KMS-11 (cell line): ENCODE data around the gene SLC12A8.

ENCODE experiments used
- H2AFZ ChIP-seq: fragments of 200-600 bp; sonication (generic); 2 replicates; pipeline ENCODE4 v1.6.1; 2016; ENCODE audit warnings: antibody characterized with exemption, mixed run types, low read depth
- H3K27ac ChIP-seq: fragments of 200-600 bp; sonication (generic); 2 replicates; pipeline ENCODE4 v1.6.1; 2016; ENCODE audit warnings: mild to moderate bottlenecking, mixed run types
- H3K27me3 ChIP-seq: fragments of 200-600 bp; sonication (generic); 2 replicates; pipeline ENCODE4 v1.6.1; 2017; ENCODE audit warnings: mild to moderate bottlenecking, low read depth, mixed run types, moderate library complexity; ENCODE audit not compliant: insufficient read depth
- H3K36me3 ChIP-seq: fragments of 200-600 bp; sonication (generic); 2 replicates; pipeline ENCODE4 v1.6.1; 2017; ENCODE audit warnings: mild to moderate bottlenecking, mixed run types; ENCODE audit not compliant: insufficient read depth
- H3K4me1 ChIP-seq: fragments of 200-600 bp; sonication (generic); 2 replicates; pipeline ENCODE4 v1.6.1; 2016; ENCODE audit warnings: mild to moderate bottlenecking, low read depth, mixed run types; ENCODE audit not compliant: poor library complexity, severe bottlenecking
- H3K4me2 ChIP-seq: fragments of 200-600 bp; sonication (generic); 2 replicates; pipeline ENCODE4 v1.7.0; 2016; ENCODE audit warnings: mild to moderate bottlenecking, mixed run types
- H3K4me3 ChIP-seq: fragments of 200-600 bp; sonication (generic); IDR thresholded peaks from 2 replicates; pipeline ENCODE4 v1.6.1; 2017; ENCODE audit warnings: low read depth, low read length, mixed read lengths; ENCODE audit not compliant: insufficient read depth
- H3K79me2 ChIP-seq: fragments of 200-600 bp; sonication (generic); 2 replicates; pipeline ENCODE4 v1.6.1; 2016; ENCODE audit warnings: low read depth, mixed run types; ENCODE audit not compliant: insufficient read depth
- H3K9ac ChIP-seq: fragments of 200-600 bp; sonication (generic); 2 replicates; pipeline ENCODE4 v1.6.1; 2016; ENCODE audit warnings: mild to moderate bottlenecking, mixed run types
- H4K20me1 ChIP-seq: fragments of 200-600 bp; sonication (generic); 2 replicates; pipeline ENCODE4 v1.6.1; 2016; ENCODE audit warnings: mild to moderate bottlenecking, mixed run types; ENCODE audit not compliant: insufficient read depth
- TF ChIP-seq, protein P1 (sequence below): fragments of 200-600 bp; sonication (generic); conservative IDR thresholded peaks from 2 replicates; pipeline ENCODE4 v1.6.1; 2017; ENCODE audit warnings: low read depth, mild to moderate bottlenecking, antibody characterized with exemption, low read length, moderate library complexity, mixed read lengths

Gene SLC12A8

DNA sequence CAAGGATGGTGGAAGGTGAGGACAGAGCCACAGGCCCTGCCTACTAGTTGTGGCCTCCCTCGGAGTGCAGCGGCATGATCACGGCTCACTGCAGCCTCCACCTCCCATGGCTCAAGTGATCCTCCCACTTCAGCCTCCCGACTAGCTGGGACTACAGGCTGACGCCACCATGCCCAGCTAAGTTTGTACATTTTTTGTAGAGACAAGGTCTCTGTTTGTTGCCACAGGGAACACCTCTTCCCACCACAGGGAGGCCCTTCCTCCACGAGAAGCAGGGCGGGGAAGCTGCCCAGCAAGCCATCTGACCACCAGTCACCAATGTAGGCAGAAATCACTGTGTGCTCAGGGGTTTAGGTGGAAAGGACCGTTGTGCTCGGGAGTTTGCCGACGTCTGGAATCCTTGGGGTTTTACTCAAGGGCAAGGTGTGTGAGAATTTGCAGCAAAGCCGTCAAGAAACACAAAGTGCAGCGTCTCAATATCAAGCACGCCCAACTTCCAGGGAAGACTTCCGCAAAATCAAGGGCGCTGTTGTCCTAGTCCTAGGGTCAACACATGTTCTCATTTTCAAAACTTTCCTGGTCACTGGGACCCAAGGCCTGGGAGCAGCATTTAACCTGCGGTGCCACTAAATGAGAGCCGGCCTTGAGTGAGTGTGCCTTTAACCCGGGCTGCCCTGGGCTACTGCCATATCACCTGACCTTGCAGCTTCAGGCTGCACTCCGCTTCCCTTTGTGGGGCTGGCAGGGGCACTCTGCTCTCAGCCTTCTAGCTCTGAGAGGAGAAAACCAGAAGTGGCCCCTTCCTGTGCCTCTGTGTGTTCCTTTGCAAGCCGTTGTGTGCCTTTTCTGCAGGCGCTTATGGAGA lies 65.7 kb downstream of the SLC12A8 start:
- no peak overlapping the region for H2AFZ ChIP-seq

DNA sequence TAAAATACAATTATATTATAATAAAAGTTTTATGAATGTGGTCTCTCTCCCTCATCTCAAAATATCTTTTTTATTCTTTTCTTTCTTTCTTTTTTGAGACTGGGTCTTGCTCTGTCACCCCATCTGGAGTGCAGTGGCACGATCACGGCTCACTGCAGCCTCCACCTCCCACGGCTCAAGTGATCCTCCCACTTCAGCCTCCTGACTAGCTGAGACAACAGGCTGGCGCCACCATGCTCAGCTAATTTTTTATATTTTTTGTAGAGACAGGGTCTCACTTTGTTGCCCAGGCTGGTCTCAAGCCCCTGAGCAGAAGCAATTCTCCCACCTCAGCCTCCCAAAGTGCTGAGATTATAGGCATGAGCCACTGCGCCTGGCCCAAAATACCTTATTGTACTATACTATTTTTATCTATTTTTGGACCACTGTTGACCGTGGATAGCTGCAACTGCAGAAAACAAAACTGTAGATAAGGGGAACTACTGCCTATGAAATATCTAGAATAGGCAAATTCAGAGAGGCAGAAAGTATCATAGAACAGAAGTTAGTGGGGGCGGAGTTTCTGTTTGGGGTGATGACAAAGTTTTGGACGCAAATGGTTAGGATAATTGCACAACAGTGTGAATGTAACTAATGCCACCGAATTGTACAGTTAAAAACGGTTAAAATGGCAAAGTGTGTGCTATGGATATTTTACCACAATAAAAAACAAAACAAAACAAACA lies 66.6 kb downstream of the SLC12A8 start:
- no peak overlapping the region for H3K9ac ChIP-seq
- peaks cover 16% of the 10 kb centered on the region for H3K4me1 ChIP-seq
- H2AFZ ChIP-seq = no peak overlapping the region
- H3K79me2 ChIP-seq = no peaks in the 10 kb centered on the region
- H3K36me3 ChIP-seq = no peaks in the 10 kb centered on the region
- no peak overlapping the region for H3K4me3 ChIP-seq
- TF ChIP-seq, protein P1, sequence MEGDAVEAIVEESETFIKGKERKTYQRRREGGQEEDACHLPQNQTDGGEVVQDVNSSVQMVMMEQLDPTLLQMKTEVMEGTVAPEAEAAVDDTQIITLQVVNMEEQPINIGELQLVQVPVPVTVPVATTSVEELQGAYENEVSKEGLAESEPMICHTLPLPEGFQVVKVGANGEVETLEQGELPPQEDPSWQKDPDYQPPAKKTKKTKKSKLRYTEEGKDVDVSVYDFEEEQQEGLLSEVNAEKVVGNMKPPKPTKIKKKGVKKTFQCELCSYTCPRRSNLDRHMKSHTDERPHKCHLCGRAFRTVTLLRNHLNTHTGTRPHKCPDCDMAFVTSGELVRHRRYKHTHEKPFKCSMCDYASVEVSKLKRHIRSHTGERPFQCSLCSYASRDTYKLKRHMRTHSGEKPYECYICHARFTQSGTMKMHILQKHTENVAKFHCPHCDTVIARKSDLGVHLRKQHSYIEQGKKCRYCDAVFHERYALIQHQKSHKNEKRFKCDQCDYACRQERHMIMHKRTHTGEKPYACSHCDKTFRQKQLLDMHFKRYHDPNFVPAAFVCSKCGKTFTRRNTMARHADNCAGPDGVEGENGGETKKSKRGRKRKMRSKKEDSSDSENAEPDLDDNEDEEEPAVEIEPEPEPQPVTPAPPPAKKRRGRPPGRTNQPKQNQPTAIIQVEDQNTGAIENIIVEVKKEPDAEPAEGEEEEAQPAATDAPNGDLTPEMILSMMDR = no peak
- H3K27me3 ChIP-seq = no peaks in the 10 kb centered on the region; the same call in 1 of the 2 replicates
- H3K27ac ChIP-seq = no peak overlapping the region
- H4K20me1 ChIP-seq = no peaks in the 10 kb centered on the region
- H3K4me2 ChIP-seq = no peak overlapping the region

More for the DNA sequence above, 65.7 kb downstream of the SLC12A8 start:
- Histone ChIP-seq H3K4me2 (no peak overlapping the region), H3K27me3 (no peaks in the 10 kb centered on the region; the same call in 1 of the 2 replicates), H3K79me2 (no peaks in the 10 kb centered on the region), H3K4me3 (no peak overlapping the region), H3K9ac (no peak overlapping the region), H3K4me1 (peaks cover 9% of the 10 kb centered on the region), H3K36me3 (no peaks in the 10 kb centered on the region), H4K20me1 (no peaks in the 10 kb centered on the region), H3K27ac (no peak overlapping the region)
- TF ChIP-seq, protein P1 = no peak

- H3K36me3 ChIP-seq = no peaks in the 10 kb centered on the region
- TF ChIP-seq, protein P1 = no peak
- H3K27ac ChIP-seq = no peak overlapping the region
- H4K20me1 ChIP-seq = no peaks in the 10 kb centered on the region
- no peaks in the 10 kb centered on the region for H3K79me2 ChIP-seq
- H3K9ac ChIP-seq = no peak overlapping the region
- peaks cover 27% of the 10 kb centered on the region for H3K4me1 ChIP-seq
- H3K4me3 ChIP-seq = no peak overlapping the region
- H3K4me2 ChIP-seq = no peak overlapping the region
- no peaks in the 10 kb centered on the region; the same call in 1 of the 2 replicates for H3K27me3 ChIP-seq
- no peak overlapping the region for H2AFZ ChIP-seq
Measured at GRCh38 chr3:125144653-125145314, 67.8 kb downstream of the SLC12A8 start.

DNA sequence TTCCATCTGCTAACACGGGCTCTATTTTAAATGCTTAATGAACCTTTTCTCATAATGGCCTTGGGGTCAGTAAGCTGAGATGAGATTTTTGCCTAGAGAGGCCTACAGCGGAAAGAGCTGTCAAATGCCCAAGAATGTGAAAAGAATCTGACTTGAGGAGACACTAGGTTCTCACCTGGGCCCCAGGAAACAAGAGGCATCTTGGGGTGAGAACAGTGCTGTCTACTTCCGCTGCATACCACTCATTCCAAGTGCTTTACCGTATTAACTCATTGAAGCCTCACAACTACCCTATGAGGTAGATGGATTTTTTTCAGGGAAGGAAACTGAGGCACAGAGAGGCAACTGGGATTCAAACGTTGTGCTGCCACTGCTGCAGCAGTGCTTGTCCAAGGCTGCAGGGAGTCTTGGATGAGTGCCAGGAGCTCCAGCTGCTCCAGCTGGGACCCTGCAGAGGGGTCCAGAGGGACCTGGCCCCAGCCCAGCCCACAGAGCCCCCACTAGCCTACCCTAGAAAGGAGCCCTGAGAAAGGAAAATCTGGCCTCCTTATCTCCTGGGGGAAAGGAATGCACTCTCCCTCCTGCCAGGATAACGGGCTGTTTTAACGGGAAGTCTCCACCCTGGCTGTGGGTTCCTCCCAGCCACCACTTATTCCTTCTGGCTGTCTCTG lies 68.4 kb downstream of the SLC12A8 start:
- Histone ChIP-seq H3K27me3 (no peaks in the 10 kb centered on the region; the same call in 1 of the 2 replicates), H3K4me2 (no peak overlapping the region), H3K27ac (no peak overlapping the region), H3K79me2 (no peaks in the 10 kb centered on the region), H3K4me3 (no peak overlapping the region), H3K36me3 (no peaks in the 10 kb centered on the region), H2AFZ (no peak overlapping the region), H3K9ac (no peak overlapping the region), H3K4me1 (peaks cover 27% of the 10 kb centered on the region), H4K20me1 (no peaks in the 10 kb centered on the region)
- TF ChIP-seq, protein P1 = no peak
